Neural cell (in vitro differentiated cells): ENCODE data around the gene PHF10. TPM values are rescaled to one million over a fixed set of nuclear protein-coding genes. Genes with fewer than 3 reads are reported as not detected.

Experiments used
- H2AFZ ChIP-seq: fragments of 200-600, 300-800 bp; sonication (generic), shearing (Covaris generic); 2 replicates; pipeline ENCODE4 v1.6.0; 2014; ENCODE audit warnings: low read depth, mild to moderate bottlenecking, antibody characterized with exemption, low read length, moderate library complexity
- H3F3A ChIP-seq: fragments of 200-600 bp; shearing (Covaris generic); 2 replicates; pipeline ENCODE4 v1.6.1; 2016; ENCODE audit warnings: mild to moderate bottlenecking, moderate library complexity, mixed read lengths, antibody characterized with exemption, low read length; ENCODE audit not compliant: insufficient read depth, poor library complexity, severe bottlenecking
- H3K27ac ChIP-seq: fragments of 200-600, 300-800 bp; sonication (generic), shearing (Covaris generic); 2 replicates; pipeline ENCODE4 v1.5.1; 2014; ENCODE audit warnings: mild to moderate bottlenecking, low read length, moderate library complexity
- H3K27me3 ChIP-seq: fragments of 300-800, 200-600 bp; sonication (generic), shearing (Covaris generic); 2 replicates; pipeline ENCODE4 v1.6.0; 2014; ENCODE audit warnings: mild to moderate bottlenecking, low read depth, low read length, moderate library complexity; ENCODE audit not compliant: insufficient read depth
- H3K36me3 ChIP-seq: fragments of 300-800, 200-600 bp; sonication (generic), shearing (Covaris generic); 2 replicates; pipeline ENCODE4 v1.5.1; 2014; ENCODE audit warnings: mild to moderate bottlenecking, antibody characterized with exemption, low read length, moderate library complexity; ENCODE audit not compliant: insufficient read depth
- H3K4me2 ChIP-seq: fragments of 300-800, 200-600 bp; sonication (generic), shearing (Covaris generic); 2 replicates; pipeline ENCODE4 v1.6.0; 2014; ENCODE audit warnings: mild to moderate bottlenecking, low read length
- H3K4me3 ChIP-seq: fragments of 300-800, 200-600 bp; sonication (generic), shearing (Covaris generic); 2 replicates; pipeline ENCODE4 v1.5.1; 2014; ENCODE audit warnings: mild to moderate bottlenecking, low read length, moderate library complexity
- H3K79me2 ChIP-seq: fragments of 200-600 bp; shearing (Covaris generic); replicated peaks from 2 replicates; pipeline ENCODE4 v1.6.0; 2014; ENCODE audit warnings: mild to moderate bottlenecking, low read length, moderate library complexity; ENCODE audit not compliant: insufficient read depth
- H3K9ac ChIP-seq: fragments of 300-800, 200-600 bp; sonication (generic), shearing (Covaris generic); 2 replicates; pipeline ENCODE4 v1.6.1; 2016; ENCODE audit warnings: mild to moderate bottlenecking, low read length, mixed read lengths
- H3K9me2 ChIP-seq: fragments of 200-600 bp; shearing (Covaris generic); 2 replicates; pipeline ENCODE4 v1.6.1; 2016; ENCODE audit warnings: mild to moderate bottlenecking, low read length, mixed read lengths; ENCODE audit not compliant: insufficient read depth
- H3K9me3 ChIP-seq: fragments of 200-600, 300-800 bp; sonication (generic), shearing (Covaris generic); 2 replicates; pipeline ENCODE4 v1.6.1; 2016; ENCODE audit warnings: mild to moderate bottlenecking, mixed run types, low read length, moderate library complexity, mixed read lengths
- H4K20me1 ChIP-seq: fragments of 200-600 bp; shearing (Covaris generic); 2 replicates; pipeline ENCODE4 v1.6.1; 2016; ENCODE audit warnings: mild to moderate bottlenecking, mixed run types; ENCODE audit not compliant: insufficient read depth
- CTCF ChIP-seq: fragments of 450-650 bp; IDR thresholded peaks from 2 replicates; pipeline ENCODE4 v1.5.1; 2014; ENCODE audit warnings: antibody characterized with exemption, mild to moderate bottlenecking, moderate library complexity; ENCODE audit not compliant: poor library complexity, severe bottlenecking
- EP300 ChIP-seq: fragments of 450-650 bp; conservative IDR thresholded peaks from 2 replicates; pipeline ENCODE4 v1.6.1; 2014; ENCODE audit warnings: antibody characterized with exemption, mild to moderate bottlenecking, moderate library complexity; ENCODE audit not compliant: poor library complexity, severe bottlenecking
- EZH2 ChIP-seq: fragments of 200-600, 300-800 bp; shearing (Covaris generic), sonication (generic); IDR thresholded peaks from 2 replicates; pipeline ENCODE4 v1.6.1; 2014; ENCODE audit warnings: antibody characterized with exemption, low read length, borderline replicate concordance, mild to moderate bottlenecking; ENCODE audit not compliant: insufficient read depth, poor library complexity, severe bottlenecking
- MXI1 ChIP-seq: fragments of 450-650 bp; conservative IDR thresholded peaks from 2 replicates; pipeline ENCODE4 v1.6.1; 2014; ENCODE audit warnings: antibody characterized with exemption, mild to moderate bottlenecking; ENCODE audit not compliant: poor library complexity, severe bottlenecking
- POLR2AphosphoS5 ChIP-seq: IDR thresholded peaks from 2 replicates; pipeline ENCODE4 v1.6.1; 2012
- RAD21 ChIP-seq: fragments of 450-650 bp; conservative IDR thresholded peaks from 2 replicates; pipeline ENCODE4 v1.6.1; 2014; ENCODE audit warnings: antibody characterized with exemption, mild to moderate bottlenecking, moderate library complexity
- SMC3 ChIP-seq: fragments of 450-650 bp; conservative IDR thresholded peaks from 2 replicates; pipeline ENCODE4 v1.6.1; 2014; ENCODE audit warnings: antibody characterized with exemption, mild to moderate bottlenecking, moderate library complexity; ENCODE audit not compliant: poor library complexity
- TAF1 ChIP-seq: IDR thresholded peaks from 2 replicates; pipeline ENCODE4 v1.6.1; 2012; ENCODE audit warnings: low read depth
- polyA plus RNA-seq: library from polyadenylated mRNA; depleted of rRNA; stranded (reverse); fragments of >200 nt; gene quantifications from 2 replicates; pipeline ENCODE4 v1.2.3, GENCODE V29; 2014
- TF ChIP-seq, protein P1 (sequence below): IDR thresholded peaks from 2 replicates; pipeline ENCODE4 v1.6.1; 2012; ENCODE audit warnings: borderline replicate concordance

The PHF10 gene
- polyA plus RNA-seq, 1 donor from 2014 or later, result 48.9 TPM

DNA sequence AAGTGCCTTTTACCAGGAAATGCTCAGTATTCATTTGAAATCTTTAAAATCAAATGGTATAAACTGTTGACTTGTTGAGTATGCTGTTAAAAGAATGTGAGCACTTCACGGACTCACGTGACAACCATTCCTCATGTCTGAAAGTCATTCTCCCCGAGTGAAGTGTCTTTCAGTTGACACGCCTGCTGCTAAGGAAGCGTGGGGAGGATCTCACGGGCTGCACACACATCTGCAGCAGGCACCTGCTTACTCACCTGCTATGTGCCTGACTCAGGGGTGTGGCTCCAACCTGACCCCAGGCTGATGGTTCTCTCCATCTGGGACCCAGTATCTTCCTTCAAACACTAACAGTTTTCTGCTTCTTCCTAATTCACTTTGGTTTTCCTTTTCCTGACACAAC, 55.2 kb downstream of the PHF10 start:
- H3F3A ChIP-seq, result no peaks in the 10 kb centered on the region
- H3K9me3 ChIP-seq, result no peaks in the 10 kb centered on the region
- no peak overlapping the region for H3K27ac ChIP-seq
- H3K9me2 ChIP-seq, result no peaks in the 10 kb centered on the region
- no peaks in the 10 kb centered on the region for H3K79me2 ChIP-seq
- H3K4me3 ChIP-seq, result no peak overlapping the region
- H4K20me1 ChIP-seq, result no peaks in the 10 kb centered on the region
- H3K36me3 ChIP-seq, result peaks cover 12% of the 10 kb centered on the region
- H3K9ac ChIP-seq, result no peak overlapping the region
- TF ChIP-seq POLR2AphosphoS5 (no peak), RAD21 (no peak), EP300 (no peak), MXI1 (no peak), TAF1 (no peak), EZH2 (no peak), SMC3 (no peak), CTCF (no peak)
- TF ChIP-seq, protein P1, sequence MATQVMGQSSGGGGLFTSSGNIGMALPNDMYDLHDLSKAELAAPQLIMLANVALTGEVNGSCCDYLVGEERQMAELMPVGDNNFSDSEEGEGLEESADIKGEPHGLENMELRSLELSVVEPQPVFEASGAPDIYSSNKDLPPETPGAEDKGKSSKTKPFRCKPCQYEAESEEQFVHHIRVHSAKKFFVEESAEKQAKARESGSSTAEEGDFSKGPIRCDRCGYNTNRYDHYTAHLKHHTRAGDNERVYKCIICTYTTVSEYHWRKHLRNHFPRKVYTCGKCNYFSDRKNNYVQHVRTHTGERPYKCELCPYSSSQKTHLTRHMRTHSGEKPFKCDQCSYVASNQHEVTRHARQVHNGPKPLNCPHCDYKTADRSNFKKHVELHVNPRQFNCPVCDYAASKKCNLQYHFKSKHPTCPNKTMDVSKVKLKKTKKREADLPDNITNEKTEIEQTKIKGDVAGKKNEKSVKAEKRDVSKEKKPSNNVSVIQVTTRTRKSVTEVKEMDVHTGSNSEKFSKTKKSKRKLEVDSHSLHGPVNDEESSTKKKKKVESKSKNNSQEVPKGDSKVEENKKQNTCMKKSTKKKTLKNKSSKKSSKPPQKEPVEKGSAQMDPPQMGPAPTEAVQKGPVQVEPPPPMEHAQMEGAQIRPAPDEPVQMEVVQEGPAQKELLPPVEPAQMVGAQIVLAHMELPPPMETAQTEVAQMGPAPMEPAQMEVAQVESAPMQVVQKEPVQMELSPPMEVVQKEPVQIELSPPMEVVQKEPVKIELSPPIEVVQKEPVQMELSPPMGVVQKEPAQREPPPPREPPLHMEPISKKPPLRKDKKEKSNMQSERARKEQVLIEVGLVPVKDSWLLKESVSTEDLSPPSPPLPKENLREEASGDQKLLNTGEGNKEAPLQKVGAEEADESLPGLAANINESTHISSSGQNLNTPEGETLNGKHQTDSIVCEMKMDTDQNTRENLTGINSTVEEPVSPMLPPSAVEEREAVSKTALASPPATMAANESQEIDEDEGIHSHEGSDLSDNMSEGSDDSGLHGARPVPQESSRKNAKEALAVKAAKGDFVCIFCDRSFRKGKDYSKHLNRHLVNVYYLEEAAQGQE, result no peak
- no peaks in the 10 kb centered on the region for H3K27me3 ChIP-seq
- H2AFZ ChIP-seq, result no peak overlapping the region
- no peak overlapping the region for H3K4me2 ChIP-seq

DNA sequence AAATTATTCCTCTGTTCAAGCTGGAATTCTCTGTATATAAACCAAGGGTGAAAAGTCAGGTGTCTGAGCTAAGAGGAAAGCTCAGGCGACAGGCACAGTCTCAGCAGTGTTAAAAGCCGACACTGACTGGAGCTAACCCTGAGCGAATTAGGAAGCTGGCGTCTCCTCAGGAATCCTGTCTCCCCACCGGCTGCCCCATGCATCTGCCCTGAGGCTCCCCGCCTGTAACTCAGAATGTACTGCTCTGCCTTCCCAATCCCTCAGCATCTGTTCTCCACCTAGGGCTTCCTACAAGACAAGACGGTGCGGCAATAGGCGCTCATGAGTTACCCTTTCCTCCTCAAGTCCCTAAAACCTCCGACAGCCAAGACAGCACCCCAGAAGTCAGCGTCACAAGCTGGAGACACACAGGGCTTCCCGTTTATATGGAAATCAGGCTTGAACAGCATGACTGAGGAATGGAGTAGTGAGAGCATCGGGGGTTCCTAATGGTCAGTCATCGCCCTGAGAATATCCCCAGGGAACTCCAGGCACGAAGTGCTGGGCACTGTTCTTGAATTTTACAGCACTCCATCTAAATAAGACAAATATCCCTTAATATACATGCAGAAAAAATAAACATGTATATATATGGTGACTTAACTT, 56.0 kb downstream of the PHF10 start:
- Histone ChIP-seq H3K4me2 (no peak overlapping the region), H3K9me3 (no peaks in the 10 kb centered on the region), H3K27ac (no peak overlapping the region), H3K4me3 (no peak overlapping the region), H4K20me1 (no peaks in the 10 kb centered on the region), H2AFZ (no peak overlapping the region), H3K79me2 (no peaks in the 10 kb centered on the region), H3K27me3 (no peaks in the 10 kb centered on the region), H3K36me3 (peaks cover 12% of the 10 kb centered on the region), H3K9ac (no peak overlapping the region), H3F3A (no peaks in the 10 kb centered on the region), H3K9me2 (no peaks in the 10 kb centered on the region)
- TF ChIP-seq EZH2 (no peak), SMC3 (no peak), CTCF (no peak), POLR2AphosphoS5 (no peak), EP300 (no peak), MXI1 (no peak), RAD21 (no peak), TAF1 (no peak)
- TF ChIP-seq, protein P1, result no peak
